Esophagus squamous epithelium (tissue), 4 donors: ENCODE data around the gene FOLR2.

Source experiments
- POLR2A ChIP-seq, 4 donors: fragments of 450-650 bp; IDR thresholded peaks; one replicate each; pipeline ENCODE4 v1.6.1; 2017; ENCODE audit warnings: antibody characterized with exemption in 4 of 4, mild to moderate bottlenecking in 4 of 4, moderate library complexity in 3 of 4
- TF ChIP-seq, protein P1 (sequence below), 6 experiments: fragments of 450-650 bp in 4 of 6; fragments of 200-600 bp in 2 of 6; sonication (generic) in 2 of 6; IDR thresholded peaks; one replicate each; pipeline ENCODE4 v1.5.1; 2016 to 2019; ENCODE audit warnings: antibody characterized with exemption in 6 of 6, mild to moderate bottlenecking in 4 of 6, moderate library complexity in 4 of 6

DNA sequence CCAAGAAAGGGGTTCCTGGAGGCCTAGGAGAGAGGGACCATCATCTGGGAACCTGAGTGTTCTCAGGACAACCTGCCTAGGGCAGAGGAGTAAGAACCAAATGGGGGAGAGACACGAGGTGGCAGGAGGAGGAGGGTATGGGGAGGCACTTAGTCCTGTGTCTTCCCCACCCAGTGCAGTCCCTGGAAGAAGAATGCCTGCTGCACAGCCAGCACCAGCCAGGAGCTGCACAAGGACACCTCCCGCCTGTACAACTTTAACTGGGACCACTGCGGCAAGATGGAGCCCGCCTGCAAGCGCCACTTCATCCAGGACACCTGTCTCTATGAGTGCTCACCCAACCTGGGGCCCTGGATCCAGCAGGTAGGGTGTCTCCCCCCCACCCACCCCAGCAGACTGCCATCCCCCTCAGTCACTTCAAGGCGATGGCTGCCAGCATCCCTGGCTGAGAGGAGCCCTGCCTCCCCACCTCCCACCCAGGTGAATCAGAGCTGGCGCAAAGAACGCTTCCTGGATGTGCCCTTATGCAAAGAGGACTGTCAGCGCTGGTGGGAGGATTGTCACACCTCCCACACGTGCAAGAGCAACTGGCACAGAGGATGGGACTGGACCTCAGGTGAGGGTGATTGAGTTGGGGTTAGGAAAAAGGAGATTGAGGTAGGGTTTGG, 4.2 kb downstream of the FOLR2 start:
- TF ChIP-seq, protein P1, sequence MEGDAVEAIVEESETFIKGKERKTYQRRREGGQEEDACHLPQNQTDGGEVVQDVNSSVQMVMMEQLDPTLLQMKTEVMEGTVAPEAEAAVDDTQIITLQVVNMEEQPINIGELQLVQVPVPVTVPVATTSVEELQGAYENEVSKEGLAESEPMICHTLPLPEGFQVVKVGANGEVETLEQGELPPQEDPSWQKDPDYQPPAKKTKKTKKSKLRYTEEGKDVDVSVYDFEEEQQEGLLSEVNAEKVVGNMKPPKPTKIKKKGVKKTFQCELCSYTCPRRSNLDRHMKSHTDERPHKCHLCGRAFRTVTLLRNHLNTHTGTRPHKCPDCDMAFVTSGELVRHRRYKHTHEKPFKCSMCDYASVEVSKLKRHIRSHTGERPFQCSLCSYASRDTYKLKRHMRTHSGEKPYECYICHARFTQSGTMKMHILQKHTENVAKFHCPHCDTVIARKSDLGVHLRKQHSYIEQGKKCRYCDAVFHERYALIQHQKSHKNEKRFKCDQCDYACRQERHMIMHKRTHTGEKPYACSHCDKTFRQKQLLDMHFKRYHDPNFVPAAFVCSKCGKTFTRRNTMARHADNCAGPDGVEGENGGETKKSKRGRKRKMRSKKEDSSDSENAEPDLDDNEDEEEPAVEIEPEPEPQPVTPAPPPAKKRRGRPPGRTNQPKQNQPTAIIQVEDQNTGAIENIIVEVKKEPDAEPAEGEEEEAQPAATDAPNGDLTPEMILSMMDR (IDR thresholded peaks at IDR 0.05) = no peak
- TF ChIP-seq POLR2A (IDR thresholded peaks at IDR 0.05) = no peak
